GM19324 (cell line): ENCODE data around the gene CPNE7.
"Not testable (repeated sequence)": the region's sequence is repeated elsewhere in the genome, so short reads cannot be mapped to it uniquely, and the experiment has no call there.

Experiments
- ATAC-seq: cut with Tn5 transposase; IDR thresholded peaks from one replicate; pipeline ENCODE4 v1.9.1; 2021; ENCODE audit warnings: mild to moderate bottlenecking, moderate library complexity; ENCODE audit not compliant: unreplicated experiment, low FRiP score

CPNE7 gene

GRCh38 chr16:89581861-89582563, 6.5 kb downstream of the CPNE7 start:
- ATAC-seq = no peak

- no peak for ATAC-seq
Observed at GRCh38 chr16:89582614-89583196, 7.1 kb downstream of the CPNE7 start.

GRCh38 chr16:89583197-89583894, 7.8 kb downstream of the CPNE7 start:
- no peak for ATAC-seq

GRCh38 chr16:89583895-89584644, 8.5 kb downstream of the CPNE7 start:
- no peak for ATAC-seq

- no peak for ATAC-seq
Observed at GRCh38 chr16:89584768-89585549, 9.4 kb downstream of the CPNE7 start.

GRCh38 chr16:89586218-89586617, 10.7 kb downstream of the CPNE7 start:
- no peak for ATAC-seq

- ATAC-seq = no peak
Observed at GRCh38 chr16:89586853-89587252, 11.3 kb downstream of the CPNE7 start.

- ATAC-seq = not testable (repeated sequence)
Observed at GRCh38 chr16:89587676-89588075, 12.1 kb downstream of the CPNE7 start.

- no peak for ATAC-seq
Observed at GRCh38 chr16:89588413-89589109, 13.0 kb downstream of the CPNE7 start.

- ATAC-seq = no peak
Observed at GRCh38 chr16:89589241-89589926, 13.8 kb downstream of the CPNE7 start.

GRCh38 chr16:89593841-89594240, 18.3 kb downstream of the CPNE7 start:
- ATAC-seq = no peak

- no peak for ATAC-seq
Observed at GRCh38 chr16:89595330-89596060, 19.9 kb downstream of the CPNE7 start.

- no peak for ATAC-seq
Observed at GRCh38 chr16:89596061-89596689, 20.6 kb downstream of the CPNE7 start.

- ATAC-seq = no peak
Observed at GRCh38 chr16:89596957-89597649, 21.5 kb downstream of the CPNE7 start.

GRCh38 chr16:89598199-89598598, 22.6 kb downstream of the CPNE7 start:
- no peak for ATAC-seq

- no peak for ATAC-seq
Observed at GRCh38 chr16:89599451-89599858, 23.9 kb downstream of the CPNE7 start.

- no peak for ATAC-seq
Observed at GRCh38 chr16:89599902-89600301, 24.3 kb downstream of the CPNE7 start.
